Neutrophil (primary cell): ENCODE results near the gene SPTY2D1.

Experiments
- H3K27ac ChIP-seq: fragments of 200-600 bp; sonication (generic); 2 replicates; pipeline ENCODE4 v1.5.1; 2016; ENCODE audit warnings: mild to moderate bottlenecking, moderate library complexity
- H3K27me3 ChIP-seq: fragments of 200-600 bp; sonication (generic); 2 replicates; pipeline ENCODE4 v1.6.0; 2016; ENCODE audit warnings: mild to moderate bottlenecking
- H3K36me3 ChIP-seq: fragments of 200-600 bp; sonication (generic); 2 replicates; pipeline ENCODE4 v1.5.1; 2017
- H3K4me1 ChIP-seq, 2 experiments: fragments of 200-600 bp in 1 of 2; sonication (generic) in 1 of 2; 1 replicate in 1 of 2; 2 replicates in 1 of 2; pipeline versions ENCODE4 v1.5.1 to v1.6.1; 2013 to 2016; ENCODE audit warnings: low read depth in 1 of 2, low read length in 1 of 2, mild to moderate bottlenecking in 1 of 2, moderate library complexity in 1 of 2; ENCODE audit not compliant: control insufficient read depth in 1 of 2, insufficient read depth in 1 of 2
- H3K4me3 ChIP-seq, 2 experiments: fragments of 200-600 bp in 1 of 2; sonication (generic) in 1 of 2; 1 replicate in 1 of 2; 2 replicates in 1 of 2; pipeline ENCODE4 v1.5.1; 2013 to 2016; ENCODE audit warnings: low read depth in 1 of 2, low read length in 1 of 2, mild to moderate bottlenecking in 1 of 2, moderate library complexity in 1 of 2
- H3K9me3 ChIP-seq: fragments of 200-600 bp; sonication (generic); 2 replicates; pipeline ENCODE4 v1.5.1; 2016
- CTCF ChIP-seq: fragments of 200-600 bp; sonication (generic); IDR thresholded peaks from 2 replicates; pipeline ENCODE4 v1.5.1; 2016; ENCODE audit warnings: antibody characterized with exemption

Gene SPTY2D1

GRCh38 chr11:18614667-18615066 is 19.5 kb downstream of the SPTY2D1 start:
- H3K36me3 ChIP-seq = peaks cover 65% of the 10 kb centered on the region
- H3K27ac ChIP-seq = no peak overlapping the region
- H3K4me1 ChIP-seq = peaks cover 0 to 11% of the 10 kb centered on the region in 2 experiments
- H3K4me3 ChIP-seq = no peak overlapping the region
- H3K9me3 ChIP-seq = no peaks in the 10 kb centered on the region
- no peak for TF ChIP-seq CTCF
- H3K27me3 ChIP-seq = no peaks in the 10 kb centered on the region

GRCh38 chr11:18612394-18612793 is 21.7 kb downstream of the SPTY2D1 start:
- Histone ChIP-seq H3K27me3 (no peaks in the 10 kb centered on the region), H3K36me3 (peaks cover 88% of the 10 kb centered on the region), H3K4me1 (peaks cover 0 to 6% of the 10 kb centered on the region in 2 experiments), H3K4me3 (no peak overlapping the region), H3K9me3 (no peaks in the 10 kb centered on the region), H3K27ac (no peak overlapping the region)
- TF ChIP-seq CTCF = no peak

- Histone ChIP-seq H3K27me3 (no peaks in the 10 kb centered on the region), H3K9me3 (no peaks in the 10 kb centered on the region), H3K4me1 (peaks cover 0 to 5% of the 10 kb centered on the region in 2 experiments), H3K27ac (no peak overlapping the region), H3K4me3 (no peak overlapping the region), H3K36me3 (peaks cover 95% of the 10 kb centered on the region)
- TF ChIP-seq CTCF = no peak
These were observed 22.9 kb downstream of the SPTY2D1 start for GRCh38 chr11:18611196-18611595.

- no peak for TF ChIP-seq CTCF
- H3K36me3 ChIP-seq = peaks cover 73% of the 10 kb centered on the region
- no peak overlapping the region for H3K4me3 ChIP-seq
These were observed 25.8 kb downstream of the SPTY2D1 start for GRCh38 chr11:18608376-18608775.

GRCh38 chr11:18600915-18601569 is 33.1 kb downstream of the SPTY2D1 start:
- Histone ChIP-seq H3K36me3 (peaks cover 4% of the 10 kb centered on the region), H3K27ac (no peak overlapping the region)
- TF ChIP-seq CTCF = no peak

More at GRCh38 chr11:18608376-18608775, 25.8 kb downstream of the SPTY2D1 start:
- H3K9me3 ChIP-seq = no peaks in the 10 kb centered on the region
- H3K4me1 ChIP-seq = no peaks in the 10 kb centered on the region
- no peak overlapping the region for H3K27ac ChIP-seq
- H3K27me3 ChIP-seq = no peaks in the 10 kb centered on the region

More at GRCh38 chr11:18600915-18601569, 33.1 kb downstream of the SPTY2D1 start:
- Histone ChIP-seq H3K4me3 (no peak overlapping the region), H3K9me3 (no peaks in the 10 kb centered on the region), H3K27me3 (no peaks in the 10 kb centered on the region), H3K4me1 (no peaks in the 10 kb centered on the region)
